Astrocyte (in vitro differentiated cells and primary cell): ENCODE measurements around the gene RB1. TPM values are rescaled to one million over a fixed set of nuclear protein-coding genes. Genes with fewer than 3 reads are reported as not detected.

Source experiments
- DNase-seq: peaks from one replicate; pipeline ENCODE4 v3.0.0-alpha.2; 2010; ENCODE audit warnings: low read depth
- FAIRE-seq: peaks from 2 replicates; lab custom pipeline; 2011; peaks lifted over from hg19 to GRCh38; lab: Jason Lieb, UNC
- H2AFZ ChIP-seq: 2 replicates; pipeline ENCODE4 v1.6.0; 2012; ENCODE audit warnings: low read depth, low read length, inconsistent platforms
- H3K27ac ChIP-seq: 2 replicates; pipeline ENCODE4 v1.5.1; 2011; ENCODE audit warnings: low read depth, low read length, inconsistent platforms
- H3K27me3 ChIP-seq: 2 replicates; pipeline ENCODE4 v1.6.0; 2011; ENCODE audit warnings: low read length, inconsistent platforms; ENCODE audit not compliant: insufficient read depth
- H3K36me3 ChIP-seq: 2 replicates; pipeline ENCODE4 v1.5.1; 2011; ENCODE audit warnings: low read length, inconsistent platforms; ENCODE audit not compliant: insufficient read depth
- H3K4me1 ChIP-seq: 2 replicates; pipeline ENCODE4 v1.5.1; 2011; ENCODE audit warnings: low read length, inconsistent platforms; ENCODE audit not compliant: insufficient read depth
- H3K4me2 ChIP-seq: 2 replicates; pipeline ENCODE4 v1.6.0; 2012; ENCODE audit warnings: low read length, inconsistent platforms
- H3K4me3 ChIP-seq: 2 replicates; pipeline ENCODE4 v1.5.1; 2011; ENCODE audit warnings: low read depth, mild to moderate bottlenecking, low read length, inconsistent platforms; ENCODE audit not compliant: insufficient read depth
- H3K79me2 ChIP-seq: 2 replicates; pipeline ENCODE4 v1.6.0; 2012; ENCODE audit warnings: mild to moderate bottlenecking, low read length, inconsistent platforms; ENCODE audit not compliant: insufficient read depth
- H3K9ac ChIP-seq: 2 replicates; pipeline ENCODE4 v1.6.0; 2012; ENCODE audit warnings: mild to moderate bottlenecking, low read length, inconsistent platforms
- H3K9me3 ChIP-seq: 2 replicates; pipeline ENCODE4 v1.5.1; 2012; ENCODE audit warnings: low read depth, mild to moderate bottlenecking, low read length, inconsistent platforms; ENCODE audit not compliant: insufficient read depth
- H4K20me1 ChIP-seq: 2 replicates; pipeline ENCODE4 v1.6.0; 2012; ENCODE audit warnings: low read length, inconsistent platforms; ENCODE audit not compliant: insufficient read depth
- H3K27ac Mint-ChIP-seq: one replicate; pipeline ENCODE4 v1.8.0; 2021; ENCODE audit warnings: mild to moderate bottlenecking, mixed read lengths; ENCODE audit not compliant: unreplicated experiment
- H3K27me3 Mint-ChIP-seq: one replicate; pipeline ENCODE4 v1.8.0; 2021; ENCODE audit warnings: low read depth, mixed read lengths; ENCODE audit not compliant: unreplicated experiment
- H3K36me3 Mint-ChIP-seq: one replicate; pipeline ENCODE4 v1.8.0; 2021; ENCODE audit warnings: low read depth, mixed read lengths; ENCODE audit not compliant: unreplicated experiment
- H3K4me1 Mint-ChIP-seq: one replicate; pipeline ENCODE4 v1.8.0; 2021; ENCODE audit warnings: low read depth, mixed read lengths; ENCODE audit not compliant: unreplicated experiment
- H3K4me3 Mint-ChIP-seq: one replicate; pipeline ENCODE4 v1.8.0; 2021; ENCODE audit warnings: mild to moderate bottlenecking, moderate library complexity, mixed read lengths; ENCODE audit not compliant: unreplicated experiment
- H3K9me3 Mint-ChIP-seq: one replicate; pipeline ENCODE4 v1.8.0; 2021; ENCODE audit warnings: mild to moderate bottlenecking, mixed read lengths; ENCODE audit not compliant: unreplicated experiment
- EZH2 ChIP-seq: IDR thresholded peaks from 2 replicates; pipeline ENCODE4 v1.6.1; 2012; ENCODE audit warnings: mild to moderate bottlenecking, low read length, inconsistent platforms; ENCODE audit not compliant: insufficient read depth
- total RNA-seq: library from RNA; stranded (reverse); gene quantifications from 2 replicates; pipeline ENCODE4 v1.2.1, GENCODE V29; 2021
- TF ChIP-seq, protein P1 (sequence below): IDR thresholded peaks from 2 replicates; pipeline ENCODE4 v1.5.1; 2011; ENCODE audit warnings: low read depth, mild to moderate bottlenecking, inconsistent platforms, low read length, moderate library complexity; ENCODE audit not compliant: insufficient read depth

The RB1 gene
- total RNA-seq, 1 donor from 2014 or later, result 32.7 TPM

DNA sequence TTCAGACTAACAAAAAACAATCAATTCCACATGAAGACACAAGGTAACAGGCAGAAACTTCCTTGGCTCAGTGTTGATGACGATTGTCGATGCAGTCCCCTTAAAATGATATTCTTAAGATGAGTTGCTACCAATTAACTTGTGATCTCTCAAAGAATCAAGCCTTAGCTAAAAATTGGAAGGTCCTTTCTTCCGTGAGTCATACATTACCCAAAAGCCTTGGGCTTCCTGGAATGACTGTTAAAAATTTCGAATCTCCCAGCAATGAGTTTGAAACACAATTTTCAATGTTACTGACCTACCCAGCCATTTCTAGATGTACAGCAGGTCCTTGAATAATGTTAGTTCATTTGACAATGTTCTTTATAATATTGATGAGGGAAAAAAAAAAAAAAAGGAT lies 28.0 kb upstream of the RB1 start:
- TF ChIP-seq, protein P1, sequence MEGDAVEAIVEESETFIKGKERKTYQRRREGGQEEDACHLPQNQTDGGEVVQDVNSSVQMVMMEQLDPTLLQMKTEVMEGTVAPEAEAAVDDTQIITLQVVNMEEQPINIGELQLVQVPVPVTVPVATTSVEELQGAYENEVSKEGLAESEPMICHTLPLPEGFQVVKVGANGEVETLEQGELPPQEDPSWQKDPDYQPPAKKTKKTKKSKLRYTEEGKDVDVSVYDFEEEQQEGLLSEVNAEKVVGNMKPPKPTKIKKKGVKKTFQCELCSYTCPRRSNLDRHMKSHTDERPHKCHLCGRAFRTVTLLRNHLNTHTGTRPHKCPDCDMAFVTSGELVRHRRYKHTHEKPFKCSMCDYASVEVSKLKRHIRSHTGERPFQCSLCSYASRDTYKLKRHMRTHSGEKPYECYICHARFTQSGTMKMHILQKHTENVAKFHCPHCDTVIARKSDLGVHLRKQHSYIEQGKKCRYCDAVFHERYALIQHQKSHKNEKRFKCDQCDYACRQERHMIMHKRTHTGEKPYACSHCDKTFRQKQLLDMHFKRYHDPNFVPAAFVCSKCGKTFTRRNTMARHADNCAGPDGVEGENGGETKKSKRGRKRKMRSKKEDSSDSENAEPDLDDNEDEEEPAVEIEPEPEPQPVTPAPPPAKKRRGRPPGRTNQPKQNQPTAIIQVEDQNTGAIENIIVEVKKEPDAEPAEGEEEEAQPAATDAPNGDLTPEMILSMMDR, result no peak
- no peak for TF ChIP-seq EZH2
- H3K27ac Mint-ChIP-seq, result no peak overlapping the region

GRCh38 chr13:48278806-48279205 lies 24.7 kb upstream of the RB1 start:
- Histone ChIP-seq H3K79me2 (no peaks in the 10 kb centered on the region), H3K9me3 (no peaks in the 10 kb centered on the region), H3K4me1 (no peaks in the 10 kb centered on the region), H3K9ac (no peak overlapping the region), H3K27ac (no peak overlapping the region), H3K4me3 (no peak overlapping the region), H3K27me3 (no peaks in the 10 kb centered on the region), H3K4me2 (no peak overlapping the region), H3K36me3 (no peaks in the 10 kb centered on the region), H4K20me1 (no peaks in the 10 kb centered on the region), H2AFZ (no peak overlapping the region)
- Mint-ChIP-seq H3K9me3 (no peaks in the 10 kb centered on the region), H3K36me3 (peaks cover 3% of the 10 kb centered on the region), H3K4me1 (no peaks in the 10 kb centered on the region), H3K27ac (no peak overlapping the region), H3K4me3 (no peak overlapping the region), H3K27me3 (no peaks in the 10 kb centered on the region)
- TF ChIP-seq EZH2, result no peak
- TF ChIP-seq, protein P1, result no peak
- no peak for FAIRE-seq
- no peak for DNase-seq

More for the DNA sequence above, 28.0 kb upstream of the RB1 start:
- no peak overlapping the region for H3K9ac ChIP-seq
- Mint-ChIP-seq H3K36me3 (peaks cover 3% of the 10 kb centered on the region), H3K4me3 (no peak overlapping the region), H3K4me1 (no peaks in the 10 kb centered on the region), H3K27me3 (no peaks in the 10 kb centered on the region), H3K9me3 (no peaks in the 10 kb centered on the region)
- FAIRE-seq (no peak), DNase-seq (no peak)
- H3K4me1 ChIP-seq, result no peaks in the 10 kb centered on the region
- no peaks in the 10 kb centered on the region for H3K79me2 ChIP-seq
- no peak overlapping the region for H2AFZ ChIP-seq
- H3K27me3 ChIP-seq, result no peaks in the 10 kb centered on the region
- no peaks in the 10 kb centered on the region for H3K36me3 ChIP-seq
- no peak overlapping the region for H3K27ac ChIP-seq
- no peak overlapping the region for H3K4me3 ChIP-seq
- H3K9me3 ChIP-seq, result no peaks in the 10 kb centered on the region
- no peak overlapping the region for H3K4me2 ChIP-seq
- no peaks in the 10 kb centered on the region for H4K20me1 ChIP-seq

DNA sequence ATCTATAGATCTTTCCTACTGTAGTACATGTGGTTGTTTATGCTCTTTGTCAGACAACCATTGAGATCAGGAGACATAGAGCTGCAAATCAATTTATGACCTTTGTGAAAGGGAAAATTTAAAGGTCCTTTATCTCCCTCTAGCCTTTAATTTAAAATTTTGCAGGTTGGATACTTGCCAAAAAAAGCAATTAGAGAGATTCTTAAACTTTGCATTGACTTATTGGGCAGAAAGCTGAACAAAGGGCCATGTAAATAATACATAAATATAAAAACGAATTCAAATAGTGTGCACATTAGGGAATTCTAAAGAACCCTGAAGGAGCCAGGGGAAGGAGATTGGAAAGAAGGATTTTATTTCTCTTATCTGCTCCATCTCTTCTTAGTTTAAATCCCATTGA lies 22.0 kb upstream of the RB1 start:
- Histone ChIP-seq H2AFZ (no peak overlapping the region), H3K27me3 (no peaks in the 10 kb centered on the region), H4K20me1 (no peaks in the 10 kb centered on the region), H3K4me3 (no peak overlapping the region), H3K36me3 (no peaks in the 10 kb centered on the region), H3K4me2 (no peak overlapping the region), H3K4me1 (no peaks in the 10 kb centered on the region), H3K9me3 (no peaks in the 10 kb centered on the region), H3K79me2 (no peaks in the 10 kb centered on the region), H3K27ac (no peak overlapping the region), H3K9ac (no peak overlapping the region)
- H3K36me3 Mint-ChIP-seq, result peaks cover 2% of the 10 kb centered on the region
- FAIRE-seq (no peak), DNase-seq (no peak)
- no peaks in the 10 kb centered on the region for H3K4me1 Mint-ChIP-seq
- H3K27ac Mint-ChIP-seq, result no peak overlapping the region
- peaks cover 3% of the 10 kb centered on the region for H3K9me3 Mint-ChIP-seq
- no peak for TF ChIP-seq EZH2
- TF ChIP-seq, protein P1, result no peak
- no peaks in the 10 kb centered on the region for H3K27me3 Mint-ChIP-seq
- H3K4me3 Mint-ChIP-seq, result no peak overlapping the region
